HL-60 (cell line): Measurements from ENCODE around the gene RBM5.

Source experiments
- DNase-seq, 2 experiments: peaks; one replicate each; pipeline ENCODE4 v3.0.0-alpha.2; 2010 to 2020; ENCODE audit warnings: low read depth in 1 of 2, low spot score in 1 of 2
- H3K27ac ChIP-seq: fragments of 250-450 bp; sonication (Bioruptor Pico); replicated peaks from 2 replicates; pipeline ENCODE4 v1.5.1; 2020; ENCODE audit warnings: mild to moderate bottlenecking, moderate library complexity
- H3K27me3 ChIP-seq: fragments of 250-450 bp; sonication (Bioruptor Pico); 2 replicates; pipeline ENCODE4 v1.5.1; 2021; ENCODE audit warnings: mild to moderate bottlenecking, moderate library complexity; ENCODE audit not compliant: insufficient read depth, poor library complexity, severe bottlenecking
- H3K4me3 ChIP-seq: replicated peaks from 2 replicates; pipeline ENCODE4 v1.5.1; 2011; ENCODE audit warnings: mild to moderate bottlenecking, control low read depth, low read length; ENCODE audit not compliant: insufficient read depth
- GABPA ChIP-seq: IDR thresholded peaks from 2 replicates; pipeline ENCODE4 v1.6.1; 2012; ENCODE audit warnings: low read depth
- POLR2AphosphoS5 ChIP-seq: IDR thresholded peaks from 2 replicates; pipeline ENCODE4 v1.6.1; 2012; ENCODE audit warnings: low read depth
- SPI1 ChIP-seq: IDR thresholded peaks from 2 replicates; pipeline ENCODE4 v1.6.1; 2012; ENCODE audit warnings: low read depth, mild to moderate bottlenecking, borderline replicate concordance
- TF ChIP-seq, protein P1 (sequence below): IDR thresholded peaks from one replicate; pipeline ENCODE4 v1.5.1; 2011; ENCODE audit warnings: low read length, control low read depth, inconsistent platforms; ENCODE audit not compliant: insufficient read depth
- TF ChIP-seq, protein P2 (sequence below): IDR thresholded peaks from 2 replicates; pipeline ENCODE4 v1.6.1; 2012; ENCODE audit warnings: low read depth; ENCODE audit not compliant: insufficient replicate concordance

Gene RBM5

DNA sequence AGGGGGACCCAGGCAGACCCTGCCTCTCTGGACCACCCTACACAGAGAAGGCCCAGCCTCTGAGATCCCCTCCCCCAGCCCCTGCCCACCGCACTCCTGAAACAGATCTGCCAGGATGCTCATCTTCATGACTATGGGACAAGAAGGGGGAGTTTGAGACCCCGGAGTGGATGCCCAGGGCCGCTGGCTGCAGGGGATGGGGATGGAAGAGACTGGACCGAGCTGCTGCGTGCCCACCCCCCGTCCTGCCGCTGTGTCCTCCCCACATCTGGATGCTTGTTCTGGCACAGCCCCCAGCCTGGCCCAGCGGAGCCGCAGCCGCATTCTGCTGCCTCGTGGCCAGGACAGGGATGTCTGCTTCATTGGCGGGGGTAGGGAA lies 36.1 kb downstream of the RBM5 start:
- Histone ChIP-seq H3K27me3 (no peaks in the 10 kb centered on the region), H3K27ac (no peak overlapping the region), H3K4me3 (no peak overlapping the region)
- TF ChIP-seq, protein P1, sequence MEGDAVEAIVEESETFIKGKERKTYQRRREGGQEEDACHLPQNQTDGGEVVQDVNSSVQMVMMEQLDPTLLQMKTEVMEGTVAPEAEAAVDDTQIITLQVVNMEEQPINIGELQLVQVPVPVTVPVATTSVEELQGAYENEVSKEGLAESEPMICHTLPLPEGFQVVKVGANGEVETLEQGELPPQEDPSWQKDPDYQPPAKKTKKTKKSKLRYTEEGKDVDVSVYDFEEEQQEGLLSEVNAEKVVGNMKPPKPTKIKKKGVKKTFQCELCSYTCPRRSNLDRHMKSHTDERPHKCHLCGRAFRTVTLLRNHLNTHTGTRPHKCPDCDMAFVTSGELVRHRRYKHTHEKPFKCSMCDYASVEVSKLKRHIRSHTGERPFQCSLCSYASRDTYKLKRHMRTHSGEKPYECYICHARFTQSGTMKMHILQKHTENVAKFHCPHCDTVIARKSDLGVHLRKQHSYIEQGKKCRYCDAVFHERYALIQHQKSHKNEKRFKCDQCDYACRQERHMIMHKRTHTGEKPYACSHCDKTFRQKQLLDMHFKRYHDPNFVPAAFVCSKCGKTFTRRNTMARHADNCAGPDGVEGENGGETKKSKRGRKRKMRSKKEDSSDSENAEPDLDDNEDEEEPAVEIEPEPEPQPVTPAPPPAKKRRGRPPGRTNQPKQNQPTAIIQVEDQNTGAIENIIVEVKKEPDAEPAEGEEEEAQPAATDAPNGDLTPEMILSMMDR, result no peak
- TF ChIP-seq POLR2AphosphoS5 (no peak), SPI1 (no peak), GABPA (no peak)
- TF ChIP-seq, protein P2, sequence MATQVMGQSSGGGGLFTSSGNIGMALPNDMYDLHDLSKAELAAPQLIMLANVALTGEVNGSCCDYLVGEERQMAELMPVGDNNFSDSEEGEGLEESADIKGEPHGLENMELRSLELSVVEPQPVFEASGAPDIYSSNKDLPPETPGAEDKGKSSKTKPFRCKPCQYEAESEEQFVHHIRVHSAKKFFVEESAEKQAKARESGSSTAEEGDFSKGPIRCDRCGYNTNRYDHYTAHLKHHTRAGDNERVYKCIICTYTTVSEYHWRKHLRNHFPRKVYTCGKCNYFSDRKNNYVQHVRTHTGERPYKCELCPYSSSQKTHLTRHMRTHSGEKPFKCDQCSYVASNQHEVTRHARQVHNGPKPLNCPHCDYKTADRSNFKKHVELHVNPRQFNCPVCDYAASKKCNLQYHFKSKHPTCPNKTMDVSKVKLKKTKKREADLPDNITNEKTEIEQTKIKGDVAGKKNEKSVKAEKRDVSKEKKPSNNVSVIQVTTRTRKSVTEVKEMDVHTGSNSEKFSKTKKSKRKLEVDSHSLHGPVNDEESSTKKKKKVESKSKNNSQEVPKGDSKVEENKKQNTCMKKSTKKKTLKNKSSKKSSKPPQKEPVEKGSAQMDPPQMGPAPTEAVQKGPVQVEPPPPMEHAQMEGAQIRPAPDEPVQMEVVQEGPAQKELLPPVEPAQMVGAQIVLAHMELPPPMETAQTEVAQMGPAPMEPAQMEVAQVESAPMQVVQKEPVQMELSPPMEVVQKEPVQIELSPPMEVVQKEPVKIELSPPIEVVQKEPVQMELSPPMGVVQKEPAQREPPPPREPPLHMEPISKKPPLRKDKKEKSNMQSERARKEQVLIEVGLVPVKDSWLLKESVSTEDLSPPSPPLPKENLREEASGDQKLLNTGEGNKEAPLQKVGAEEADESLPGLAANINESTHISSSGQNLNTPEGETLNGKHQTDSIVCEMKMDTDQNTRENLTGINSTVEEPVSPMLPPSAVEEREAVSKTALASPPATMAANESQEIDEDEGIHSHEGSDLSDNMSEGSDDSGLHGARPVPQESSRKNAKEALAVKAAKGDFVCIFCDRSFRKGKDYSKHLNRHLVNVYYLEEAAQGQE, result no peak
- DNase-seq, result no peak

DNA sequence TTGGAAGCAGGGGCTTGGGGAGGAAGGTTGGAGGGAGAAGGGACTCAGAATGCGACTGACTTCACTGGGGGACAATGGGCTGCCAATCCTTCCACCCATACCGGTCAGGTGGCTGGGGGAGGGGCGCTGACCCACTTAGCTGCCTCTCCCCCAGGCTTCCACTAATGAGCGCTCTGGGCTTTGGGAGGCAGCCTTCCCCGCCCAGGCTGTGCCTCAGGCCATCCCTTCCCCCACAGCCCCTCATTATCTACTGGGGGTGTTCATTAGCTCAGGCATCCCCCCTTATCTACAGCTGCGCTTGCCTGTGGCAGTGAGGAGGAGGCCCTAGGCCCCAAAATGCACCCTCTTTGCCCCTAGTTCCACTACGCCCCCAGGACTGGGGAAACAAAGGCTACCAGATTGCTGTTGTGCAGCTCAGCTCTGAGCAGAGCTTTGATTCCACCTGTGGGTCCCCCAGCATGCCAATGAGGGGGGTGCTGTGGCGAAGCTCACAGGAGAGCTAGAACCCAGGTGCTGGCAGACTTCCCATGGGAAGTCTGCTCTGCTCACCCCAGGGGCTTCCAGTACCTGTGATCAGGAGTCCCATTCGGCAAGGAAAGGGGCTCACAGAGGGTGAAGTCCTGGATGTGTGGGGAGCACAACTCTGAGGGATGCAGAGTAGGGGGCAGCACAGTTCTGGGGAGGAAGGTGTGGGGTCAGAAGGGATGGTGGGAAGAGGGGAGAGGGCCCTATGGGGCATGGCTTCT lies 37.0 kb downstream of the RBM5 start:
- no peak overlapping the region for H3K27ac ChIP-seq
- H3K27me3 ChIP-seq, result no peaks in the 10 kb centered on the region
- TF ChIP-seq, protein P1, result no peak
- TF ChIP-seq SPI1, result no peak
- TF ChIP-seq GABPA, result no peak
- TF ChIP-seq POLR2AphosphoS5, result no peak
- TF ChIP-seq, protein P2, result no peak
- DNase-seq, result no peak
- no peak overlapping the region for H3K4me3 ChIP-seq

DNA sequence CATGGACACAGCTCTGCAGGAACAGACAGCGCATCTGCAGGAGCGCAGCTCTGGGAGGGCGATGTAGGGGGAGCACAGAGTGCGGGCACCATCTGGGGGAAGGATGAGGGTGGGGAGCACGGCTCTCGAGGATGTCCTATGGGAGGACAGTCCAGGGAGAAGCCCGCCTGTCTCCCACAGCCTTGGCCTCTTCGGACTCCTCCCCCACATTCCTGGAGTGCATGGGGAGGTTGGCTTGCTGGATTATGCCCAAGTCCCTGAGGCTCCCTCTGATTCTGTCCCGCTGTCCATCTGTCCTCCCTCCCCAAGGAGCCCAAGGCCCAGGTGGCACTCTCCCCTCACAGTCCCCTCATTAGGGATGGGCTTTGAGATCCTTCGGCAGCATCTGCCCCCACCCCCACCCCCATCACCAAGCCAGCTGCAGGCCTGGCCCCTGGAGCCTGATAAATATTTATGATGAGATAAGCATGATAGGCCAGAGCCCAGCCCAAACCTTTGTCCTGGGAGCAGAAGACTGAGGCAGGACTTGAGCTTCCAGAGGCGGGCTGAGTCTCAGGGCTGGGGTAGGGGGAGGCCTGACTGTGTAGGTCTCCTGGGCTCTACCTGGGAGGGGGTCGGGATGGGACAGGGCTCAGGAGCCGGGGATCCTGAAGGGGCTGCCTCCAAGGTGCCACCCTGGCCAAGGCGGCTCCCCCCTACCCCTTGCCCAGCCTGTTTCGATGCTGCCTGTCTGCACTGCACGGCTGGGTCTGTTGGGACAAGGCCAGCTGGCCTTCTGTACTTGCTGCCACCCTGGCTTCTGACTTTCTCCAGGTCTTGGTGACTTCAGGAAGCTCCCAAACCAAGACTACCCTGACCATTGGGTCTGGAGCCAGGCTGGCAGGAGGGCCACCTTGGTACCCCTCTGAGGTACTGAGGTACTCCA lies 37.8 kb downstream of the RBM5 start:
- TF ChIP-seq SPI1 (no peak), GABPA (no peak), POLR2AphosphoS5 (no peak)
- TF ChIP-seq, protein P1, result no peak
- TF ChIP-seq, protein P2, result no peak

More for the DNA sequence above, 37.8 kb downstream of the RBM5 start:
- DNase-seq, result no peak
- H3K27ac ChIP-seq, result no peak overlapping the region
- no peak overlapping the region for H3K4me3 ChIP-seq
- H3K27me3 ChIP-seq, result no peaks in the 10 kb centered on the region
